DND-41 (cell line): Measurements from ENCODE around the gene MACROD2.

ENCODE experiments used
- CTCF ChIP-seq: IDR thresholded peaks from 2 replicates; pipeline ENCODE4 v1.5.1; 2012; ENCODE audit warnings: borderline replicate concordance, low read length, moderate library complexity, mild to moderate bottlenecking; ENCODE audit not compliant: poor library complexity, severe bottlenecking; ENCODE audit errors: extremely low read depth
- EZH2 ChIP-seq: IDR thresholded peaks from 3 replicates; pipeline ENCODE4 v1.6.1; 2012; ENCODE audit warnings: borderline replicate concordance, low read depth, mild to moderate bottlenecking, moderate library complexity, low read length, inconsistent platforms; ENCODE audit not compliant: severe bottlenecking

- no peak for TF ChIP-seq CTCF
- TF ChIP-seq EZH2, result no peak
Measured at GRCh38 chr20:14992153-14992552, 996.8 kb downstream of the MACROD2 start.
